ENCODE results near the gene SPSB2.

DNA sequence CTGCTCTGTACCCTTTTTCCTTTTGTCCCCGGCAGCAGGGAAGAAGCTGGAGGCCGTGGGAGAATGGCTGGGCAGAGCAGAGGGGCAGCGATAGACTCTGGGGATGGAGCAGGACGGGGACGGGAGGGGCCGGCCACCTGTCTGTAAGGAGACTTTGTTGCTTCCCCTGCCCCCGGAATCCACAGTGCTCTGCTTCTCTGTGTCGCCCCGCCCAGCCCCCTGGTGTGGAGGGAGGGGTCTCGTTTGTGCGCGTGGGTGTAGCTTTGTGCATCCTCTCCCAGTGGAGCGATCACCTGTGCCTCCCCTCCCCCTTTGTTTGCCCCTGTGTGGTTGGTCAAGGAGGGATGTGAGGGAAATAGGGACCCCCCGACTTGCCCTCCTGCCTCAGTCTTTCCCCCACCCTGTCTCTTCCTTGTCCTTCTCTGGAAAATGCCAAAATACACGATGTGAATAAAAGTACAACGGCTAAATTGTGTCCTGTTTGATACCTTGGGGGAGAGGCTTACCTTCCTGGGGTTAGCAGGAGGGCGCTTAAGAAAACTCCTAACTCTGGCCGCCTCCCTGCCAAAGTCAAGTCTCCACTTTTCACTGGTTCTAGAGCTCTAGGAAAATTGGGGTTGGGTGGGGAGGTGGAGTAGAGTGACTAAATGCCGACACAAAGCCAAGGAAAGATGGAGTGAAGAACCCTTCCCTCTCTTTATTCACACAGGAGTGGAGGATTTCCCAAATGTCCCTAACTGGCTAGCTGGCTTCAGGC lies 6.8 kb downstream of the SPSB2 start:
- TF ChIP-seq POLR2A (IDR thresholded peaks at IDR 0.05; ENCODE audit: low read depth, low read length) (no peak), POU2F2 (IDR thresholded peaks at IDR 0.05; ENCODE audit: low read depth, low read length) (no peak), TAF1 (IDR thresholded peaks at IDR 0.05; ENCODE audit: low read depth, low read length) (no peak), POLR2AphosphoS5 (IDR thresholded peaks at IDR 0.05; ENCODE audit: low read depth, low read length) (no peak), SPI1 (IDR thresholded peaks at IDR 0.05; ENCODE audit: low read depth, low read length) (no peak)
